Neural progenitor cell (in vitro differentiated cells): ENCODE results near the gene SELENOW. TPM values are rescaled to one million over a fixed set of nuclear protein-coding genes. Genes with fewer than 3 reads are reported as not detected.

Source experiments
- DNase-seq: peaks from one replicate; pipeline ENCODE4 v3.0.0-alpha.2; 2016; ENCODE audit warnings: low spot score
- H2AFZ ChIP-seq: fragments of 200-600 bp; sonication (generic); replicated peaks from 2 replicates; pipeline ENCODE4 v1.6.1; 2016; ENCODE audit warnings: antibody characterized with exemption
- H3F3A ChIP-seq: fragments of 200-600 bp; sonication (generic); 2 replicates; pipeline ENCODE4 v1.6.1; 2016; ENCODE audit warnings: antibody characterized with exemption, low read depth
- H3K27ac ChIP-seq: fragments of 200-600 bp; sonication (generic); 2 replicates; pipeline ENCODE4 v1.5.1; 2016; ENCODE audit warnings: mild to moderate bottlenecking
- H3K27me3 ChIP-seq: fragments of 200-600 bp; sonication (generic); 2 replicates; pipeline ENCODE4 v1.6.1; 2016; ENCODE audit warnings: mild to moderate bottlenecking, moderate library complexity
- H3K36me3 ChIP-seq: fragments of 200-600 bp; sonication (generic); 2 replicates; pipeline ENCODE4 v1.5.1; 2016
- H3K4me1 ChIP-seq: fragments of 200-600 bp; sonication (generic); 2 replicates; pipeline ENCODE4 v1.6.1; 2016; ENCODE audit warnings: mixed run types
- H3K4me2 ChIP-seq: fragments of 200-600 bp; sonication (generic); 2 replicates; pipeline ENCODE4 v1.6.1; 2016
- H3K4me3 ChIP-seq: fragments of 200-600 bp; sonication (generic); 2 replicates; pipeline ENCODE4 v1.5.1; 2016
- H3K79me2 ChIP-seq: fragments of 200-600 bp; sonication (generic); 2 replicates; pipeline ENCODE4 v1.6.1; 2016; ENCODE audit warnings: low read depth
- H3K9ac ChIP-seq: fragments of 200-600 bp; sonication (generic); 2 replicates; pipeline ENCODE4 v1.6.1; 2016
- H3K9me3 ChIP-seq: fragments of 200-600 bp; sonication (generic); 2 replicates; pipeline ENCODE4 v1.5.1; 2016; ENCODE audit warnings: low read depth
- H4K20me1 ChIP-seq: fragments of 200-600 bp; sonication (generic); 2 replicates; pipeline ENCODE4 v1.6.1; 2016; ENCODE audit warnings: low read depth
- H3K27ac Mint-ChIP-seq: 3 replicates; pipeline ENCODE4 v1.8.0; 2021; ENCODE audit warnings: mixed read lengths
- H3K27me3 Mint-ChIP-seq: 2 replicates; pipeline ENCODE4 v1.8.0; 2022; ENCODE audit warnings: low read depth, mild to moderate bottlenecking, inconsistent platforms, moderate library complexity, mixed read lengths; ENCODE audit not compliant: insufficient read depth
- H3K36me3 Mint-ChIP-seq: 3 replicates; pipeline ENCODE4 v1.8.0; 2021; ENCODE audit warnings: mixed read lengths
- H3K4me1 Mint-ChIP-seq: 3 replicates; pipeline ENCODE4 v1.8.0; 2021; ENCODE audit warnings: mixed read lengths
- H3K4me3 Mint-ChIP-seq: 3 replicates; pipeline ENCODE4 v1.8.0; 2021; ENCODE audit warnings: mild to moderate bottlenecking, moderate library complexity, mixed read lengths
- H3K9me3 Mint-ChIP-seq: 3 replicates; pipeline ENCODE4 v1.8.0; 2020; ENCODE audit warnings: mixed read lengths
- CTCF ChIP-seq: fragments of 200-600 bp; sonication (generic); IDR thresholded peaks from 2 replicates; pipeline ENCODE4 v1.5.1; 2017; ENCODE audit warnings: antibody characterized with exemption, mild to moderate bottlenecking
- EZH2 ChIP-seq: fragments of 200-600 bp; sonication (generic); IDR thresholded peaks from 2 replicates; pipeline ENCODE4 v1.6.1; 2017; ENCODE audit warnings: antibody characterized with exemption, mild to moderate bottlenecking, moderate library complexity
- EZH2phosphoT487 ChIP-seq: fragments of 200-600 bp; sonication (generic); IDR thresholded peaks from 2 replicates; pipeline ENCODE4 v1.6.1; 2017; ENCODE audit warnings: antibody characterized with exemption
- total RNA-seq: library from RNA; depleted of rRNA; stranded (reverse); fragments of >200 nt; gene quantifications from 2 replicates; pipeline ENCODE4 v1.2.3, GENCODE V29; 2015; ENCODE audit warnings: low replicate concordance

SELENOW gene
- total RNA-seq, 1 donor from 2014 or later: 234 TPM

- Histone ChIP-seq H2AFZ (no peak overlapping the region), H3K27me3 (no peaks in the 10 kb centered on the region), H3K79me2 (no peaks in the 10 kb centered on the region), H3K27ac (no peak overlapping the region), H3F3A (peaks cover 28% of the 10 kb centered on the region), H3K36me3 (no peaks in the 10 kb centered on the region), H3K4me1 (peaks cover 3% of the 10 kb centered on the region), H3K4me2 (no peak overlapping the region), H3K9ac (no peak overlapping the region), H4K20me1 (no peaks in the 10 kb centered on the region), H3K9me3 (peaks cover 5% of the 10 kb centered on the region), H3K4me3 (no peak overlapping the region)
- Mint-ChIP-seq H3K4me3 (no peak overlapping the region), H3K27ac (no peak overlapping the region), H3K27me3 (peaks cover 8% of the 10 kb centered on the region), H3K9me3 (peaks cover 3% of the 10 kb centered on the region), H3K4me1 (peaks cover 8% of the 10 kb centered on the region), H3K36me3 (peaks cover 4% of the 10 kb centered on the region)
- no peak for DNase-seq
- TF ChIP-seq EZH2phosphoT487 (no peak), EZH2 (no peak), CTCF (no peak)
These were observed 14.1 kb downstream of the SELENOW start for GRCh38 chr19:47792616-47793015.

GRCh38 chr19:47794526-47794925 lies 16.0 kb downstream of the SELENOW start:
- H3K4me3 Mint-ChIP-seq: no peak overlapping the region
- H3K36me3 ChIP-seq: no peaks in the 10 kb centered on the region
- H3K4me1 ChIP-seq: peaks cover 13% of the 10 kb centered on the region
- no peaks in the 10 kb centered on the region for H3K36me3 Mint-ChIP-seq
- no peak overlapping the region for H3K9ac ChIP-seq
- peaks cover 3% of the 10 kb centered on the region for H3K4me1 Mint-ChIP-seq
- DNase-seq: peak; percentile 21
- no peak overlapping the region for H3K27ac Mint-ChIP-seq
- TF ChIP-seq EZH2phosphoT487 (no peak), EZH2 (no peak), CTCF (peak; percentile 37)
- no peaks in the 10 kb centered on the region for H3K27me3 ChIP-seq
- peaks cover 5% of the 10 kb centered on the region for H3K9me3 ChIP-seq
- H3K27me3 Mint-ChIP-seq: peaks cover 14% of the 10 kb centered on the region
- H3K79me2 ChIP-seq: no peaks in the 10 kb centered on the region
- no peaks in the 10 kb centered on the region for H4K20me1 ChIP-seq
- no peak overlapping the region for H2AFZ ChIP-seq
- H3F3A ChIP-seq: peaks cover 20% of the 10 kb centered on the region
- no peak overlapping the region for H3K4me2 ChIP-seq
- no peak overlapping the region for H3K27ac ChIP-seq
- peaks cover 7% of the 10 kb centered on the region for H3K9me3 Mint-ChIP-seq
- no peak overlapping the region for H3K4me3 ChIP-seq

- no peak overlapping the region for H3K27ac Mint-ChIP-seq
- no peak for DNase-seq
These were observed 18.3 kb downstream of the SELENOW start for GRCh38 chr19:47796785-47797184.

More at GRCh38 chr19:47796785-47797184, 18.3 kb downstream of the SELENOW start:
- Mint-ChIP-seq H3K4me1 (no peaks in the 10 kb centered on the region), H3K36me3 (peaks cover 5% of the 10 kb centered on the region), H3K9me3 (peaks cover 13% of the 10 kb centered on the region), H3K4me3 (no peak overlapping the region), H3K27me3 (peaks cover 14% of the 10 kb centered on the region)
- Histone ChIP-seq H3K9ac (no peak overlapping the region), H3F3A (peaks cover 7% of the 10 kb centered on the region), H3K79me2 (no peaks in the 10 kb centered on the region), H4K20me1 (no peaks in the 10 kb centered on the region), H3K27ac (no peak overlapping the region), H3K4me1 (peaks cover 10% of the 10 kb centered on the region), H3K9me3 (peaks cover 10% of the 10 kb centered on the region), H3K4me3 (no peak overlapping the region), H3K4me2 (no peak overlapping the region), H3K36me3 (no peaks in the 10 kb centered on the region), H2AFZ (no peak overlapping the region), H3K27me3 (no peaks in the 10 kb centered on the region)
- TF ChIP-seq EZH2 (no peak), CTCF (no peak), EZH2phosphoT487 (no peak)
